Peyer's patch (tissue), 4 donors: ENCODE measurements around the gene DAPK1. TPM values are rescaled to one million over a fixed set of nuclear protein-coding genes. Genes with fewer than 3 reads are reported as not detected.
"Not testable (repeated sequence)": the region's sequence is repeated elsewhere in the genome, so short reads cannot be mapped to it uniquely, and the experiment has no call there.

Source experiments
- DNase-seq, 3 donors: peaks; one replicate each; pipeline ENCODE4 v3.0.0-alpha.2; 2017 to 2019
- H3K27ac ChIP-seq, 4 donors: fragments of 200-600 bp; sonication (generic); one replicate each; pipeline ENCODE4 v1.5.1; 2016 to 2019
- H3K27me3 ChIP-seq, 2 donors: fragments of 200-600 bp; sonication (generic); one replicate each; pipeline ENCODE4 v1.5.1; 2019
- H3K36me3 ChIP-seq, 3 donors: fragments of 200-600 bp; sonication (generic); one replicate each; pipeline ENCODE4 v1.5.1; 2016 to 2019
- H3K4me1 ChIP-seq, 4 donors: fragments of 200-600 bp; sonication (generic); one replicate each; pipeline ENCODE4 v1.5.1; 2016 to 2019
- H3K4me3 ChIP-seq, 4 donors: fragments of 200-600 bp; sonication (generic); 1 replicate in 3 of 4; 2 replicates in 1 of 4; pipeline ENCODE4 v1.5.1; 2016 to 2019; ENCODE audit warnings: mild to moderate bottlenecking in 1 of 4
- H3K9me3 ChIP-seq, 4 donors: fragments of 200-600 bp; sonication (generic); one replicate each; pipeline ENCODE4 v1.5.1; 2016 to 2019; ENCODE audit warnings: mild to moderate bottlenecking in 1 of 4
- POLR2A ChIP-seq, 2 donors: fragments of 450-650 bp; IDR thresholded peaks; one replicate each; pipeline ENCODE4 v1.5.1; 2017; ENCODE audit warnings: antibody characterized with exemption in 2 of 2, mild to moderate bottlenecking in 2 of 2, moderate library complexity in 2 of 2
- total RNA-seq, 4 donors: library from RNA; depleted of rRNA; stranded (reverse); fragments of >200 nt; gene quantifications; one replicate each; pipeline ENCODE4 v1.1.0, GENCODE V29; 2016
- TF ChIP-seq, protein P1 (sequence below), 6 experiments: fragments of 450-650 bp in 4 of 6; fragments of 200-600 bp in 2 of 6; sonication (generic) in 1 of 6; IDR thresholded peaks; one replicate each; pipeline ENCODE4 v1.5.1; 2017 to 2019; ENCODE audit warnings: antibody characterized with exemption in 6 of 6, mild to moderate bottlenecking in 3 of 6, moderate library complexity in 1 of 6

The DAPK1 gene
- total RNA-seq, 4 donors from 2014 or later: 45.4 to 96.4 (median 77.2) TPM

DNA sequence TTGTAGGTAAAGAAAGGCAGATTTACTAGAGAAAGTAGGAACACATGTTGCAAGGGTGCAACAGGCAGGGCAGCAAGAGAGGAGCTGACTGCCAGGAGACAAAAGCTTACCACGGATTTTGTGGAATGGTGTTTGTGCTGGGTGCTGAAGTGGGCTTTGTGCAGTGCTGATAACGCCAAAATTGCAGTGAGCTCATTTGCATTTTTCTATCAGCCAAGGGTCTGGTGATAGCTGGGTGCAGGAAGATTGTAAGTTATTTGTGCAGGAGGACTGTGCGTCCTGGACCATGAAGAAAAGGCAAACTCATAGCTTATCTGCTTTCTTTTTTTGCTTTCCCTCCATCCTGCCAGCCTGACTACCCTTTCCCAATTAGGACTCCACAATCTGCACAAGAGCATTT is 241.9 kb downstream of the DAPK1 start:
- no peak overlapping the region for H3K4me3 ChIP-seq
- no peaks in the 10 kb centered on the region for H3K27me3 ChIP-seq
- no peak overlapping the region for H3K27ac ChIP-seq
- no peaks in the 10 kb centered on the region for H3K4me1 ChIP-seq
- no peaks in the 10 kb centered on the region for H3K36me3 ChIP-seq
- DNase-seq: no peak
- peaks cover 0 to 9% (median 0%) of the 10 kb centered on the region in 4 donors for H3K9me3 ChIP-seq
- TF ChIP-seq, protein P1, sequence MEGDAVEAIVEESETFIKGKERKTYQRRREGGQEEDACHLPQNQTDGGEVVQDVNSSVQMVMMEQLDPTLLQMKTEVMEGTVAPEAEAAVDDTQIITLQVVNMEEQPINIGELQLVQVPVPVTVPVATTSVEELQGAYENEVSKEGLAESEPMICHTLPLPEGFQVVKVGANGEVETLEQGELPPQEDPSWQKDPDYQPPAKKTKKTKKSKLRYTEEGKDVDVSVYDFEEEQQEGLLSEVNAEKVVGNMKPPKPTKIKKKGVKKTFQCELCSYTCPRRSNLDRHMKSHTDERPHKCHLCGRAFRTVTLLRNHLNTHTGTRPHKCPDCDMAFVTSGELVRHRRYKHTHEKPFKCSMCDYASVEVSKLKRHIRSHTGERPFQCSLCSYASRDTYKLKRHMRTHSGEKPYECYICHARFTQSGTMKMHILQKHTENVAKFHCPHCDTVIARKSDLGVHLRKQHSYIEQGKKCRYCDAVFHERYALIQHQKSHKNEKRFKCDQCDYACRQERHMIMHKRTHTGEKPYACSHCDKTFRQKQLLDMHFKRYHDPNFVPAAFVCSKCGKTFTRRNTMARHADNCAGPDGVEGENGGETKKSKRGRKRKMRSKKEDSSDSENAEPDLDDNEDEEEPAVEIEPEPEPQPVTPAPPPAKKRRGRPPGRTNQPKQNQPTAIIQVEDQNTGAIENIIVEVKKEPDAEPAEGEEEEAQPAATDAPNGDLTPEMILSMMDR (IDR thresholded peaks at IDR 0.05): no peak
- TF ChIP-seq POLR2A (IDR thresholded peaks at IDR 0.05): no peak

DNA sequence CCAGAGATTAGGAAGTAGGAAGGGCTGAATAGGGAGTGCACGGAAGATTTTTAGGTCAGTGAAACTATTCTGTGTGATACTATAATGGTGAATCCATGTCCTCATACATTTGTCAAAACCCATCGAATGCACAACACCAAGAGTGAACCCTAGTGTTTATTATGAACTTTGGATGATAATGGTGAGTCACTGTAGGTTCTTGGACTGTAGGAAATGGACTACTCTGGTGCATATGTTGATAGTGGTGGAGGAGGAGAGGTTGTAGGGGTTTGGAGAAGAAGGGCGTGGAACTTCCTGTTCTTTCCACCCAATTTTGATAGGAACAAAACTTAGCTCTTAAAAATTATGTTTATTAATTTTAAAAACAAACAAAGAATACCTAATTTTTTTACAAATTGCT is 242.5 kb downstream of the DAPK1 start:
- H3K4me1 ChIP-seq: no peaks in the 10 kb centered on the region
- no peak overlapping the region for H3K27ac ChIP-seq
- H3K36me3 ChIP-seq: no peaks in the 10 kb centered on the region
- no peak overlapping the region for H3K4me3 ChIP-seq
- no peak for DNase-seq
- H3K9me3 ChIP-seq: peaks cover 0 to 9% (median 0%) of the 10 kb centered on the region in 4 donors
- no peak for TF ChIP-seq POLR2A (IDR thresholded peaks at IDR 0.05)
- TF ChIP-seq, protein P1 (IDR thresholded peaks at IDR 0.05): no peak
- no peaks in the 10 kb centered on the region for H3K27me3 ChIP-seq

DNA sequence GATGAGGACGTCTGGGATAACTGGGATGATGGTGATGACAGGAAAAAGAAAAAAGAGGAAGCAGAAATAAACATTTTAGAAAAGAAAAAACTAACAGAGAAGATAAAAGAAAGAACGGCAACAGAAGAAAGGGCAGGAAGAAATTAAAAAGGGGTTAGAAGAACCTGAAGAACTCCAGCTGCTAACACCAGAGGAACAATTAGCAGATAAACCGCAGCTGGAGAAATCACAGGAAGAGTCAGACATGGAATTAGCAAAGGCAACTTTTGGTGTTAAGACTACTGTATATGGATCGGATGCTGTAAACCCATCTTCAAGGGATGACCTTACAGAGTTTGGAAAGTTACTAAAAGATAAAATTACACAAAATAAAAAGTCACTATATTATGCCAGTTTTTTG is 243.7 kb downstream of the DAPK1 start:
- peaks cover 0 to 9% (median 0%) of the 10 kb centered on the region in 4 donors for H3K9me3 ChIP-seq
- H3K27me3 ChIP-seq: no peaks in the 10 kb centered on the region
- TF ChIP-seq POLR2A (IDR thresholded peaks at IDR 0.05): no peak
- no peaks in the 10 kb centered on the region for H3K4me1 ChIP-seq
- no peak for DNase-seq
- no peak overlapping the region for H3K27ac ChIP-seq
- H3K36me3 ChIP-seq: no peaks in the 10 kb centered on the region
- H3K4me3 ChIP-seq: no peak overlapping the region

DNA sequence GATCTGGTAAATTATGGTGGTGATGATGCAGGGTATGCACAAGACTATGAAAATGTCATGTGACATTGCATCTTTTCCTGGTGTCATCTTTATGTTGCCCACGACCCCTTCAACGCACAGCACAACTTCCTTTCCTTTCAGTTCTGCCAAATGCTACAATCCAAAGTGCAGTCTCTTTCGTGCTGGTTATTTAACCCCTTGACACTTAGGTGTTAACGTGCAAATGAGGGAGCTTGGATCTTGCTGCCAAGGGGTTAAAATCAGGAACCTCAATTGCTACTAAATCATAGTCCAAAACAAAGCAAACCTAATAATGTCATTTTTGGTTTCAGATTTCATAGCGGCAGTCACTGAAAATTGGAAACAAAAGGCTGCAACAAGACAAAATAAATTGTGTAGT is 244.2 kb downstream of the DAPK1 start:
- Histone ChIP-seq H3K27ac (no peak overlapping the region), H3K4me1 (no peaks in the 10 kb centered on the region), H3K9me3 (peaks cover 0 to 9% (median 0%) of the 10 kb centered on the region in 4 donors), H3K27me3 (no peaks in the 10 kb centered on the region), H3K4me3 (no peak overlapping the region), H3K36me3 (no peaks in the 10 kb centered on the region)
- TF ChIP-seq, protein P1 (IDR thresholded peaks at IDR 0.05): no peak
- TF ChIP-seq POLR2A (IDR thresholded peaks at IDR 0.05): no peak
- DNase-seq: no peak

DNA sequence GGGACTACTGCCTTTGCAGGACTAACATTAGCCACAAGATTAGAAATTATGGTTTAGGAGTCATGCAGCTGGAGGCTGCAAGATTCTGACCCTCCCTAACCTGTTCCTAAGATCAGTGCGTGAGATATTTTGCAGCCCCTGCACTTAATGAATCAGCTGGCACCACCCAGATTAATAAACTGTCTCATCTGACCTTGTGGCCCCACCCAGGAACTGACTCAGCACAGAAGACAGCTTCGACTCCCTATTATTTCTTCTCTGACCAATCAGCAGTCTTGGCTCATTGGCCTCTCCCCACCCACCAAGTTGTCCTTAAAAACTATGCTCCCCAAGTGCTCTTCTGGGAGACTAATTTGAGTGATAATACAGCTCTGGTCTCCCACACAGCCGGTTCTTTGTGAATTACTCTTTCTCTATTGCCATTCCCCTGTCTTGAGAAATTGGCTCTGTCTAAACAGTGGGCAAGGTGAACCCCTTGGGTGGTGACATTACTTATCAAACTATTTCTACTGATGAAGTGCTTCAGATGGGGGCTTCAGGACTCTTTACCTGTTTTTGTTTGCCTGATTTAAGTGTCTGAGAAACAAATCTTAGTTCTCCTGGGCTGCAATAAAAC is 245.3 kb downstream of the DAPK1 start:
- no peaks in the 10 kb centered on the region for H3K36me3 ChIP-seq
- H3K27me3 ChIP-seq: no peaks in the 10 kb centered on the region
- H3K27ac ChIP-seq: no peak overlapping the region
- peaks cover 0 to 9% (median 0%) of the 10 kb centered on the region in 4 donors for H3K9me3 ChIP-seq
- no peak for DNase-seq
- H3K4me3 ChIP-seq: no peak overlapping the region
- H3K4me1 ChIP-seq: no peaks in the 10 kb centered on the region
- no peak for TF ChIP-seq POLR2A (IDR thresholded peaks at IDR 0.05)
- TF ChIP-seq, protein P1 (IDR thresholded peaks at IDR 0.05): no peak

DNA sequence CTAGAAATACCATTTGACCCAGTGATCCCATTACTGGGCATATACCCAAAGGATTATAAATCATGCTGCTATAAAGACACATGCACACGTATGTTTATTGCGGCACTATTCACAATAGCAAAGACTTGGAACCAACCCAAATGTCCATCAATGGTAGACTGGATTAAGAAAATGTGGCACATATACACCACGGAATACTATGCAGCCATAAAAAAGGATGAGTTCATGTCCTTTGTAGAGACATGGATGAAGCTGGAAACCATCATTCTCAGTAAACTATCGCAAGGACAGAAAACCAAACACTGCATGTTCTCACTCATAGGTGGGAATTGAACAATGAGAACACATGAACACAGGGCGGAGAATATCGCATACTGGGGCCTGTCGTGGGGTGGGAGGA is 246.6 kb downstream of the DAPK1 start:
- not testable (repeated sequence) for DNase-seq, H3K27me3 ChIP-seq, H3K36me3 ChIP-seq, H3K4me3 ChIP-seq, H3K9me3 ChIP-seq, H3K27ac ChIP-seq, H3K4me1 ChIP-seq

DNA sequence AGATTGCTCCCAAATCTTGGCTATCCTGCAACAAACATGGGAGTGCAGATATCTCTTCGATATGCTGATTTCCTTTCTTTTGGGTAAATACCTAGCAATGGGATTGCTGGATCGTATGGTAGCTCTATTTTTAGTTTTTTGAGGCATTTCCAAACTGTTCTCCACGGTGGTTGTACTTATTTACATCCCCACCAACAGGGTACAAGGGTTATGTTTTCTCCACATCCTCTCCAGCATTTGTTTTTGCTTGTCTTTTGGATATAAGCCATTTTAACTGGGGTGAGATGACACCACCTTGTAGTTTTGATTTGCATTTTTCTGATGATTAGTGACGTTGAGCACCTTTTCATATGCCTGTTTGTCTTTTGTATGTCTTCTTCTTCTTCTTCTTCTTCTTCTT is 248.5 kb downstream of the DAPK1 start:
- DNase-seq: no peak
- H3K36me3 ChIP-seq: no peaks in the 10 kb centered on the region
- H3K4me1 ChIP-seq: no peaks in the 10 kb centered on the region
- peaks cover 0 to 9% (median 0%) of the 10 kb centered on the region in 4 donors for H3K9me3 ChIP-seq
- no peaks in the 10 kb centered on the region for H3K27me3 ChIP-seq
- no peak overlapping the region for H3K4me3 ChIP-seq
- TF ChIP-seq, protein P1 (IDR thresholded peaks at IDR 0.05): no peak
- no peak for TF ChIP-seq POLR2A (IDR thresholded peaks at IDR 0.05)
- no peak overlapping the region for H3K27ac ChIP-seq
